H1 (cell line): Measurements from ENCODE around the gene KRT12.

ENCODE experiments used
- CHD1 ChIP-seq: IDR thresholded peaks from 2 replicates; pipeline ENCODE4 v1.6.1; 2012; ENCODE audit warnings: low read depth, low read length, improper control_type of control experiment
- CHD2 ChIP-seq: IDR thresholded peaks from 2 replicates; pipeline ENCODE4 v1.6.1; 2012; ENCODE audit warnings: low read length, improper control_type of control experiment
- CTCF ChIP-seq, 3 experiments: IDR thresholded peaks; 1 replicate in 2 of 3; 2 replicates in 1 of 3; pipeline versions ENCODE4 v1.5.1 to v1.6.1; 2011; ENCODE audit warnings: low read length in 3 of 3, mild to moderate bottlenecking in 3 of 3, inconsistent platforms in 2 of 3, low read depth in 1 of 3, moderate library complexity in 1 of 3; ENCODE audit not compliant: insufficient read depth in 1 of 3; ENCODE audit errors: control extremely low read depth in 1 of 3
- EP300 ChIP-seq, 2 experiments: IDR thresholded peaks; 1 replicate in 1 of 2; 2 replicates in 1 of 2; pipeline ENCODE4 v1.6.1; 2011 to 2012; ENCODE audit warnings: low read depth in 2 of 2, low read length in 2 of 2, mild to moderate bottlenecking in 2 of 2, borderline replicate concordance in 1 of 2, inconsistent platforms in 1 of 2, moderate library complexity in 1 of 2
- EZH2 ChIP-seq: fragments of 200-600 bp; sonication (generic); IDR thresholded peaks from 2 replicates; pipeline ENCODE4 v1.7.1; 2012; ENCODE audit warnings: low read depth, mild to moderate bottlenecking, moderate library complexity, low read length, inconsistent platforms; ENCODE audit not compliant: severe bottlenecking
- NRF1 ChIP-seq: IDR thresholded peaks from 2 replicates; pipeline ENCODE4 v1.6.1; 2011; ENCODE audit warnings: mild to moderate bottlenecking, low read depth, low read length, improper control_type of control experiment
- POLR2A ChIP-seq, 2 experiments: IDR thresholded peaks; 1 replicate in 1 of 2; 2 replicates in 1 of 2; pipeline ENCODE4 v1.6.1; 2011; ENCODE audit warnings: low read depth in 2 of 2, low read length in 2 of 2, mild to moderate bottlenecking in 2 of 2; ENCODE audit errors: control extremely low read depth in 1 of 2
- POLR2AphosphoS5 ChIP-seq: IDR thresholded peaks from 2 replicates; pipeline ENCODE4 v1.6.1; 2011; ENCODE audit warnings: low read depth, low read length
- SIX5 ChIP-seq: IDR thresholded peaks from 2 replicates; pipeline ENCODE4 v1.6.1; 2011; ENCODE audit warnings: mild to moderate bottlenecking, low read depth, low read length
- SP1 ChIP-seq: IDR thresholded peaks from 2 replicates; pipeline ENCODE4 v1.6.1; 2011; ENCODE audit warnings: low read depth, low read length
- SP4 ChIP-seq: IDR thresholded peaks from 2 replicates; pipeline ENCODE4 v1.6.1; 2012; ENCODE audit warnings: low read length, inconsistent platforms
- YY1 ChIP-seq: IDR thresholded peaks from 2 replicates; pipeline ENCODE4 v1.6.1; 2011; ENCODE audit warnings: low read depth, mild to moderate bottlenecking, low read length

GRCh38 chr17:40870136-40870535 lies 3.1 kb upstream of the KRT12 start:
- TF ChIP-seq POLR2A (IDR thresholded peaks at IDR 0.05; ENCODE audit: control extremely low read depth in 1 of 2, low read depth in 2 of 2, low read length in 2 of 2) (no peak), CTCF (IDR thresholded peaks at IDR 0.05; ENCODE audit: control extremely low read depth in 1 of 3, insufficient read depth in 1 of 3, low read depth in 1 of 3, low read length in 3 of 3) (no peak), POLR2AphosphoS5 (no peak), SIX5 (no peak), YY1 (no peak), SP4 (no peak), SP1 (no peak), CHD2 (no peak), EP300 (IDR thresholded peaks at IDR 0.05; ENCODE audit: borderline replicate concordance in 1 of 2, low read depth in 2 of 2, low read length in 2 of 2) (no peak), CHD1 (no peak), EZH2 (no peak), NRF1 (no peak)
